ENCODE results near the gene MALRD1.

Gene MALRD1

GRCh38 chr10:19656420-19657042, 607.9 kb downstream of the MALRD1 start:
- no peak for DNase-seq

GRCh38 chr10:19658131-19658530, 609.5 kb downstream of the MALRD1 start:
- DNase-seq, result no peak

GRCh38 chr10:19658622-19659233, 610.1 kb downstream of the MALRD1 start:
- DNase-seq, result no peak

- no peak for DNase-seq
Measured at GRCh38 chr10:19659920-19660655, 611.5 kb downstream of the MALRD1 start.

GRCh38 chr10:19663344-19663743, 614.7 kb downstream of the MALRD1 start:
- DNase-seq, result no peak

GRCh38 chr10:19668116-19668515, 619.5 kb downstream of the MALRD1 start:
- DNase-seq, result no peak

- DNase-seq, result no peak
Measured at GRCh38 chr10:19676063-19676462, 627.5 kb downstream of the MALRD1 start.

- no peak for DNase-seq
Measured at GRCh38 chr10:19683356-19683755, 634.8 kb downstream of the MALRD1 start.

- no peak for DNase-seq
Measured at GRCh38 chr10:19683960-19684359, 635.4 kb downstream of the MALRD1 start.

- DNase-seq, result no peak
Measured at GRCh38 chr10:19688344-19688743, 639.7 kb downstream of the MALRD1 start.

- DNase-seq, result no peak
Measured at GRCh38 chr10:19689231-19689630, 640.6 kb downstream of the MALRD1 start.

- DNase-seq, result no peak
Measured at GRCh38 chr10:19699299-19699698, 650.7 kb downstream of the MALRD1 start.

GRCh38 chr10:19701427-19702052, 652.9 kb downstream of the MALRD1 start:
- no peak for DNase-seq

GRCh38 chr10:19702215-19702614, 653.6 kb downstream of the MALRD1 start:
- DNase-seq, result no peak

GRCh38 chr10:19704544-19704943, 655.9 kb downstream of the MALRD1 start:
- DNase-seq, result no peak

- DNase-seq, result no peak
Measured at GRCh38 chr10:19705250-19705649, 656.6 kb downstream of the MALRD1 start.

GRCh38 chr10:19706904-19707303, 658.3 kb downstream of the MALRD1 start:
- DNase-seq, result no peak

- DNase-seq, result no peak
Measured at GRCh38 chr10:19707376-19707775, 658.8 kb downstream of the MALRD1 start.

GRCh38 chr10:19708031-19708430, 659.4 kb downstream of the MALRD1 start:
- no peak for DNase-seq

GRCh38 chr10:19710600-19710999, 662.0 kb downstream of the MALRD1 start:
- DNase-seq, result no peak

GRCh38 chr10:19713159-19713558, 664.6 kb downstream of the MALRD1 start:
- DNase-seq, result no peak

- DNase-seq, result no peak
Measured at GRCh38 chr10:19713800-19714525, 665.4 kb downstream of the MALRD1 start.

- no peak for DNase-seq
Measured at GRCh38 chr10:19719284-19719683, 670.7 kb downstream of the MALRD1 start.

All from activated effector memory CD4-positive, alpha-beta T cell treated with anti-CD3 and anti-CD28 coated beads, Interleukin-2, amount 50 U/mL, for 16 hours (primary cell).